AG09319 (cell line): ENCODE results near the gene ZNF143.
A peak's percentile ranks its signal among the peaks of the same experiment; 100 is the strongest.
"Not testable (repeated sequence)": the region's sequence is repeated elsewhere in the genome, so short reads cannot be mapped to it uniquely, and the experiment has no call there.

Experiments
- DNase-seq: peaks from one replicate; pipeline ENCODE4 v3.0.0-alpha.2; 2010; ENCODE audit warnings: low read depth; ENCODE audit errors: extremely low read depth
- CTCF ChIP-seq: IDR thresholded peaks from 2 replicates; pipeline ENCODE4 v1.5.1; 2011; ENCODE audit warnings: low read depth, mild to moderate bottlenecking, inconsistent platforms, low read length, moderate library complexity

The ZNF143 gene

GRCh38 chr11:9460322-9461062 is at the start of gene ZNF143:
ZNF143 (plus strand) TSS chr11:9461012; CDS start chr11:9471309, 10,297 bp downstream.
- TF ChIP-seq CTCF, result no peak
- peak; percentile 100 for DNase-seq

- no peak for TF ChIP-seq CTCF
Measured at GRCh38 chr11:9428706-9429105, 32.1 kb upstream of the ZNF143 start.

GRCh38 chr11:9438611-9439010 is 22.2 kb upstream of the ZNF143 start:
- no peak for TF ChIP-seq CTCF
- DNase-seq, result no peak

More at GRCh38 chr11:9428706-9429105, 32.1 kb upstream of the ZNF143 start:
- DNase-seq, result no peak

- no peak for DNase-seq
- TF ChIP-seq CTCF, result no peak
Measured at GRCh38 chr11:9446230-9446629, 14.6 kb upstream of the ZNF143 start.

GRCh38 chr11:9448576-9449352 is 12.0 kb upstream of the ZNF143 start:
- no peak for TF ChIP-seq CTCF
- DNase-seq, result no peak

- DNase-seq, result not testable (repeated sequence)
Measured at GRCh38 chr11:9452023-9452422, 8.8 kb upstream of the ZNF143 start.

- no peak for DNase-seq
- TF ChIP-seq CTCF, result no peak
Measured at GRCh38 chr11:9455722-9456121, 5.1 kb upstream of the ZNF143 start.
